BE2C (cell line): ENCODE measurements around the gene PPP1R3E.
A peak's percentile ranks its signal among the peaks of the same experiment; 100 is the strongest.

Experiments
- DNase-seq: peaks from one replicate; pipeline ENCODE4 v3.0.0-alpha.2; 2020
- H3K27me3 ChIP-seq: fragments of 250-450 bp; sonication (Bioruptor Pico); 2 replicates; pipeline ENCODE4 v1.5.1; 2020; ENCODE audit warnings: mild to moderate bottlenecking
- H3K36me3 ChIP-seq: fragments of 250-450 bp; sonication (Bioruptor Pico); 2 replicates; pipeline ENCODE4 v1.5.1; 2020; ENCODE audit warnings: mild to moderate bottlenecking
- H3K4me1 ChIP-seq: fragments of 250-450 bp; sonication (Bioruptor Pico); 2 replicates; pipeline ENCODE4 v1.5.1; 2020
- H3K4me3 ChIP-seq: 2 replicates; pipeline ENCODE4 v1.5.1; 2011; ENCODE audit warnings: low read depth, low read length
- H3K9me3 ChIP-seq: fragments of 250-450 bp; sonication (Bioruptor Pico); 2 replicates; pipeline ENCODE4 v1.5.1; 2020
- TF ChIP-seq, protein P1 (sequence below): IDR thresholded peaks from 2 replicates; pipeline ENCODE4 v1.5.1; 2012; ENCODE audit warnings: mild to moderate bottlenecking, low read depth, low read length

Gene PPP1R3E

GRCh38 chr14:23346693-23347405 lies 44.2 kb upstream of the PPP1R3E start:
- DNase-seq: no peak
- Histone ChIP-seq H3K27me3 (no peaks in the 10 kb centered on the region; the same call in 1 of the 2 replicates), H3K9me3 (no peaks in the 10 kb centered on the region), H3K4me3 (no peak overlapping the region), H3K36me3 (no peaks in the 10 kb centered on the region), H3K4me1 (peaks cover 3% of the 10 kb centered on the region; the same call in 1 of the 2 replicates)
- TF ChIP-seq, protein P1, sequence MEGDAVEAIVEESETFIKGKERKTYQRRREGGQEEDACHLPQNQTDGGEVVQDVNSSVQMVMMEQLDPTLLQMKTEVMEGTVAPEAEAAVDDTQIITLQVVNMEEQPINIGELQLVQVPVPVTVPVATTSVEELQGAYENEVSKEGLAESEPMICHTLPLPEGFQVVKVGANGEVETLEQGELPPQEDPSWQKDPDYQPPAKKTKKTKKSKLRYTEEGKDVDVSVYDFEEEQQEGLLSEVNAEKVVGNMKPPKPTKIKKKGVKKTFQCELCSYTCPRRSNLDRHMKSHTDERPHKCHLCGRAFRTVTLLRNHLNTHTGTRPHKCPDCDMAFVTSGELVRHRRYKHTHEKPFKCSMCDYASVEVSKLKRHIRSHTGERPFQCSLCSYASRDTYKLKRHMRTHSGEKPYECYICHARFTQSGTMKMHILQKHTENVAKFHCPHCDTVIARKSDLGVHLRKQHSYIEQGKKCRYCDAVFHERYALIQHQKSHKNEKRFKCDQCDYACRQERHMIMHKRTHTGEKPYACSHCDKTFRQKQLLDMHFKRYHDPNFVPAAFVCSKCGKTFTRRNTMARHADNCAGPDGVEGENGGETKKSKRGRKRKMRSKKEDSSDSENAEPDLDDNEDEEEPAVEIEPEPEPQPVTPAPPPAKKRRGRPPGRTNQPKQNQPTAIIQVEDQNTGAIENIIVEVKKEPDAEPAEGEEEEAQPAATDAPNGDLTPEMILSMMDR: no peak

DNA sequence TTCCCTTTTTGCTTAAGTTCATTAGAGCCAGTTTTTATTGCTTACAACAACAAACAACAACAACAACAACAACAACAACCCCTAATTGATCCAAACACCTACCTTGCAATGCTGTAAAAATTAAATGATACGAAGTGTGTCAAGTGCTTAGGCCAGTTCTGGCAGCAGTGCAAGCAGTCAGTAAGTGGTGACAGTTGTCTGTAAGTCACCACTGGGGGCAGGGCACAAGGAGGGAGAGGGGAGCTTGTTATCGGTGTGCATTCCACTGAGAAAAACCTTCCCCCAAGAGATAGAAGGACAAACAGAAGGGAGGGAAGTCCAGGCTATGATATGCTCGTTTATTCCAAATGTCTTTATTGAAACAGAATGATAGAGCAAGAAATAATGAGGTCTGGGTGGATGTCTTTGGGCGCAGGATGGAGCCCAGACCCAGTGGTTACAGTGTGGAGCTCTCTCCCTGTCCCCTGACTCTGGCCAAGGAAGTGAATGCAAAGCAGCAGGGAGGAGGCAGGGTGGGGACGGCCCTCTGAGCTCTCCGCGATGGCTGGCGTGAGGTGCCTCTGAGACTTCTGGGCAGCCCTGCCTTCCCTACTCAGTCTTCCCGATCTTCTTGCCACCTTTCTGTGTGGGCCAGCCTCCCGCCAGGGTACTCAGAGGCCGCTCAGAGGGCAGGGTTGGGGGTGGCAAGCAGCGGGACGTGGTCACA lies 43.5 kb upstream of the PPP1R3E start:
- TF ChIP-seq, protein P1: peak; percentile 10; the same call in 1 of the 2 replicates
- no peak overlapping the region for H3K4me3 ChIP-seq
- no peaks in the 10 kb centered on the region for H3K4me1 ChIP-seq
- DNase-seq: no peak
- no peaks in the 10 kb centered on the region for H3K9me3 ChIP-seq
- no peaks in the 10 kb centered on the region for H3K36me3 ChIP-seq
- no peaks in the 10 kb centered on the region; the same call in 1 of the 2 replicates for H3K27me3 ChIP-seq

- no peaks in the 10 kb centered on the region; the same call in 1 of the 2 replicates for H3K9me3 ChIP-seq
Observed at GRCh38 chr14:23344481-23344880, 41.8 kb upstream of the PPP1R3E start.

DNA sequence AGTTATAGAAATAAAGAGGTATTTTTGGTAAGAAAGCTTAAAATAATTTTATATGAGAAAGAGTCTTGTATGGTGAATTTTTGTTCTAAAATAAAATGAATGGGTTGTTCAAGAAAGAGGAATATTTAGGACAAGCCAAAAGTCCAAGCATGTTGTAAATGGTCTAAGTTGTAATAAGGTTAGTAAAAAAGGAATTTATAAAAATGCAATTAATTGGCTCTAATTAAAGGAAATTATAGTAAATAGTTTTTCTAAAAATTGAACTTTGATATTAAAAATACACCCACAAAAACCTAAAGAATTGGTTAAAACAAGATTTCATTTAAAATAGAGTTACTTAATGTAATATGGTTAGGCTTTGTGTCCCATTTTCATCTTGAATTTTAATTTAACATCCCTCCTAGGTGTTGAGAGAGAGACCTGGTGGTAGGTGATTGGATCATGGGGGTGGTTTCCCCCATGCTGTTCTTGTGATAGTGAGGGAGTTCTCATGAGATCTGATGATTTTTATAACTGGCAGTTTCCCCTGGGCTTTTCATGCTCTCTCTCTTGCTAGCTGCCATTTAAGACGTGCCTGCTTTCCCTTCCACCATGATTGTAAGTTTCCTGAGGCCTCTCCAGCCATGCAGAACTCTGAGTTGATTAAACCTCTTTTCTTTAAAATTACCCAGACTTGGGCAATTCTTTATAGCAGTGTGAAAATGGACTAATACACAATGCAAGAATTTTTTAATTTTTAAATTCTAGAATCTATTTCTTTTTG lies 37.0 kb upstream of the PPP1R3E start:
- H3K27me3 ChIP-seq: peaks cover 11% of the 10 kb centered on the region; the same call in 1 of the 2 replicates
- H3K9me3 ChIP-seq: no peaks in the 10 kb centered on the region; the same call in 1 of the 2 replicates
- H3K4me1 ChIP-seq: no peaks in the 10 kb centered on the region
- H3K36me3 ChIP-seq: no peaks in the 10 kb centered on the region
- TF ChIP-seq, protein P1: no peak
- no peak for DNase-seq
- H3K4me3 ChIP-seq: no peak overlapping the region

More at GRCh38 chr14:23344481-23344880, 41.8 kb upstream of the PPP1R3E start:
- Histone ChIP-seq H3K36me3 (no peaks in the 10 kb centered on the region), H3K27me3 (no peaks in the 10 kb centered on the region; the same call in 1 of the 2 replicates), H3K4me1 (no peaks in the 10 kb centered on the region), H3K4me3 (no peak overlapping the region)
- no peak for DNase-seq
- TF ChIP-seq, protein P1: peak; percentile 22; the same call in 1 of the 2 replicates

DNA sequence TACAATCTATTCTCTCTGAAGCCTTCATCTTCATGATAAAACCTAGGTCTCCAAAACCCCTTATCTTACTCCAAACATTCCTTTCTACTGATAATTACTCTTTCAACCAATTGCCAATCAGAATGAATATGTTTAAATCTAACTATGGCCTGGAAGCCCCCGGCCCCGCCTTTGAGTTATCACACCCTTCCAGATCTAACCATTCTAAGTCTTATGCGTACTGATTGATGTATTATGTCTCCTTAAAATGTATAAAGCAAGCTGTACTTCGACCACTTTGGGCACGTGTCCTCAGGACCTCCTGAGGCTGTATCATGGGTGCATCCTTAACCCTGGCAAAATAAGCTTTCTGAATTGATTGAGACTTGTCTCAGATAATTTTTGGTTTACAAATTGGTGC lies 33.0 kb upstream of the PPP1R3E start:
- Histone ChIP-seq H3K4me3 (no peak overlapping the region), H3K27me3 (peaks cover 15% of the 10 kb centered on the region), H3K9me3 (no peaks in the 10 kb centered on the region; the same call in 1 of the 2 replicates), H3K36me3 (no peaks in the 10 kb centered on the region), H3K4me1 (no peaks in the 10 kb centered on the region)
- TF ChIP-seq, protein P1: no peak
- no peak for DNase-seq
